ENCODE data around the gene NTSR1.

The NTSR1 gene

DNA sequence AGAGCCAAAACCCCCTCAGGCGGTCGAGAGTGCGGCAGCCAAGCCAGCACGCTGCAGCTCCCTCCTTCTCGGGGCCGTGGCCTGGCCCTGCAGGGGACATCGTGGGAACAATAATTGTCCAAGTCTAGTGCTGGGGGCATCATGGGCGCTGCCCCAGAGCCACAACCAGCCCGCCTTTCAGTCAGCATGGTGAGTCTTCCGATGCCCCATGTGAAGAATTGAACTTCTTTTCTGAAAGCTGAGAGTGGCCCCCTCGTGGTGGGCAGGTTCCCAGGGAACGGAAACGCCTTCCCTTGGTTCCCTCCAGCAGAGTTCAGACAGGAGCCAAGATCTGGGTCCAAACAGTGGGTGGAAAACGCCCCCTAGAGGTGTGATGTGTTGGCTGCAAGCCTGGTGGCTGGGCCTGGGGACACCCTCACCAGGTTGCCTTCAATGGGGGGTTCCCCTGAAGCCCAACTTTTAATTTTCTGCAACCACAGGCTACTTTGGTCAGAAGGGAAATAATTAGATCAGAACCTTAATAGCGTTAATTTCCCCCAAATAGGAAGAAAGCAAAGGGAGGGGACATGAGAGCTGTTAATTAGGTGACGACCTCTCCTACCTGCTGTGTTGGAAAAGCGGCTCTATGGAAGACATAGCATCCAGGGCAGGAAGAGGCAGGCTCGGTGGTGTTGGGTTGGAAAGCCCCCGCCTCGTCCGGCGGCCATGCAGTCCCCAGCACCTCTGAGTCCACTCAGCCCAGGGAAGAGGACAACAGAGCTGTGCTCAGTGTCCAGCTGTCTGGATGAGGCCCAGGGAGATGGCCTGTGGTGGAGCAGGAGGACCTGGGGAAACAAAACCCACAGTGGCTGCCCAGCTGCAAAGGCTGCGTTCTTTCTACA lies 82.9 kb downstream of the NTSR1 start:
- peak; percentile 86 for DNase-seq

DNA sequence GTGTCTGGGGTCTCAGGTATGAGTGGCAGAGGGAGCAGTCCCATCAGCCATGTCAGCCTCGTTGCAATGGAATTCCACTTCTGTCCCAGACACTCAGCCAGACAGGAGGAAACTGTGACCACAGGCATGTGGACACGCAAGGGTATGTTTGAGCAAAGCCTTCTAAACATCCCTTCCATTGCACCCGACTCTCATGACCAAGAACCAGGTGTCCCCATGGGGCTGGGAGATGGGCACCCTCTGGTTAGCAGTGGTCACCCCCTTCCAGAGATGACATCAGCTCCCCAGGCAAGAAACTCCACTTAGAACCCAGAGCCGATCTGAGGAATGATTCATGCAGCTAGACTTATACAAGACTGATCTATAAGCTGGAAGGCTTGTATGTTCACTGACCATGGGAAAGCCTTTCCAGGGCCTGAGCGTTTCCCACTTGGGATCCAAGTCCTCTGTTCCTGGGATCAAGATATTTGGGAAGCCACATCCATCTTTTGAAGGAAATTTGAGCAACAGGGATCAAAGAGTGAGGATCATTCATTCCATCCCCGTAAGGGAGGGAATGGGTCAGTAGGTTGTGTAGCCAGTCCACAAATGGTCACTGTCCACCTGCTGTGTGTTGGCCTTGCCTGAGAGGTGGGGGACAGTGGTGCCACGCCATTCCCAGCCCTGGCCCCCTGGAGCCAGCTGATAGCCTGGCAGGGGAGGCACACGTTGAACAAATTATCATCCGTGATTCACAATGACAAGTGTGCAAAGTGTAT lies 83.7 kb downstream of the NTSR1 start:
- DNase-seq: no peak

GRCh38 chr20:62792940-62793756 lies 84.5 kb downstream of the NTSR1 start:
- peak; percentile 38 for DNase-seq

DNA sequence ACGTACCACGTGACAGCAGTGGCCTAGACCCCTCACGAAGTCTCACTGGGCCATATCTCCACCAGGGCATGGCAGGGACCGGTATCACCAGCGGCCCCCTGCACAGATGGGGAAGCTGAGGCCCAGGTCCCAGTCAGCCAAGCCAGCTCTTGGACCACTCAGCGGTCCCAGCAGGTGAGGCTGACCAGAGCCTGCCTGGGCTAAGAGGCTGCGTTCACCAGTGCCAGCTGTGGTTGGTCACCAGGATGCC lies 85.0 kb downstream of the NTSR1 start:
- DNase-seq: no peak

GRCh38 chr20:62794007-62794724 lies 85.5 kb downstream of the NTSR1 start:
- peak; percentile 98 for DNase-seq

- peak; percentile 88 for DNase-seq
These were observed 86.6 kb downstream of the NTSR1 start for GRCh38 chr20:62795023-62795761.

- no peak for DNase-seq
These were observed 88.3 kb downstream of the NTSR1 start for GRCh38 chr20:62796699-62797491.

GRCh38 chr20:62797671-62798532 lies 89.3 kb downstream of the NTSR1 start:
- no peak for DNase-seq

- DNase-seq: no peak
These were observed 90.4 kb downstream of the NTSR1 start for GRCh38 chr20:62799036-62799435.

DNA sequence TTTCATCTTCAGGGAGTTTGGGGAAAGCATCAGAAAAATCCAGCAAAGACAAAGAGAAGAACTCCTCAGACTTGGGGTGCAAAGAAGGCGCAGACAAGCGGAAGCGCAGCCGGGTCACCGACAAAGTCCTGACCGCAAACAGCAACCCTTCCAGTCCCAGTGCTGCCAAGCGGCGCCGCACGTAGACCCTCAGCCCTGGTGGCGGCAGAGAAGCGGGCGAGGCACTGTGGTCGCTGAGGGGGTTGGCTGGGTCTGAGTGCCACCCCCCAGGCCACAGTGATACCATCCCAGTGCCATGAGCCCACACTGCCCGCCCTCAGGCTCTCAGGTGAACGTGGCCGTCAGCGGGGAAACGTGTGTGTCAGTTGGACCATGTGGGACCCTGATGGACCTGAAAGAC lies 90.8 kb downstream of the NTSR1 start:
- no peak for DNase-seq

- no peak for DNase-seq
These were observed 91.2 kb downstream of the NTSR1 start for GRCh38 chr20:62799873-62800272.

DNA sequence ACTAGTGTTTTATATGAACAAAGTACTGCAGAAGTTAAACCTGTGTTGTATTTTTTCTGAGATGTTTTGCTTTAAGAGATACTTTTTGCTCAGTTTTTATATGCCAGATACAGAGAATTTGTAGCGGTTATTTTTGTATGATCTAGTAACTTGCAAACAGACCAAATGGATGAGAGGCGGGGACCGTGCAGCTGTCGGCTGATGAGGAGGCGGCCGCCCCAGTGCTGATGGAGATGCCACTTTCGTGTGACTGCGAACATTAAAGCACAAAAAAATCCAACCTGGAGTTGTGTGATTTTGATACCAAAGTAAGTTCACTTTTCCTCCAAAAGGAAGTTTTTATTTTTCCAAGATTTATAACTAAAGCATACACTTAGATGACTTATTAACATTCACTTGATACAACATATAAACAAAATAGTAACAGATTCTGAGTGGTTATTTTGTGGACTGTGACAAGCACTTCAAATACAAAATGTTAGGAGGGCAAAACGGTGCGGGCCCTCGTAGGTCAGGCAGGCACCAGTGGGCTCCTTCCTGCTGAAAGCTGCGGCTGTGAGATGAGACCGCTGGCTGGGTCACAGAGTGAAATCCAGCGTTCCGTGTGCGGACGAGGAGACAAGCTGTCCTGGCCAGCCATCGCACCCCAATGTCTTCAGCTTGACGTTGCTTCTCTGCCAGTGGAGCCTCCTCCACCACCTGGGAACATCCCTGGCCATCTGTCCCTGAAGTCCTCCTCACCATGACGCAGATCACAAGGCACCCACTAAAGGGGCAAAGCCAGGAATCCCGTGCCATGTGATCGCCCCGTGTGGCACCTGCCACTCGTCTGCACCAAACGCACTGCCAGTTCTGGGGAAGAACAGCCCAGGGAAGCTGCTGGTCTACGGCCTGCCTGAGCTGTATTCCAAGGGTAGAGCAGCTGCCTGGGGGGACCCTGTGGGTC lies 92.0 kb downstream of the NTSR1 start:
- DNase-seq: no peak

DNA sequence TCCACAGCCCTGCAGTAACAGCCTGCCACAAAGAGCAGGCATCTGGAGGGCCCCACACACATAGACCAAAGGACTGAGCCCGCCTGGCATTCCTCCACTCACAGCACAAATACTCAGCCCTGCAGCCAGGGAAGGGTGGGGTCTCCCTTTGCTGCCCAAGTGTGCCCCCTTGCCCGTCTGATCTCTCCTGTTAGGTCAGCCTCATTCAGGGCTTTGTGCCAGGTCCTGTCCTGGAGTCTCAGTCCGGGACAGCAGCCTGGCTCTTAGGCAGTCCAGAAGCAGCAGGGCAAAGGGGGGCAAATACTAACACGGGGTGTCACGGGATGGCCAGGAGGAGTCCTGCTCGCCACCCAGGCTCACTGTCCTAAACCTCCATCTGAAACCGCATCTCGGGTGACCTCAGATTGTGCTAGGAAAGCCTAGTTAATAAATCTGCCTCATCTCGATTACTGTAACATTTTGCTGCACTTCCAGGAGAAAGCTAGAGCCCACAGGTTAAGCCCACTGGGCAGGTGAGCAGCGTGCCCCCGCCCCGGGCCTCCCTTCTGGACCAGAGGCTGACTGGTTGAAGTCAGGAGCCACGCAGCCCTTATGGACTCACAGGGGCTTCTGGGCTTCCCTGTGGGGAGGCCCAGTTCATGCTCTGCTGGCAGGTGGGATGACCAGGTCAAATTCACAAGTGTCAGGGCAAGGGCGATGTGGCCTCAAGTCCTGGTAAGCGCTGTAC lies 92.8 kb downstream of the NTSR1 start:
- DNase-seq: no peak

GRCh38 chr20:62802026-62802712 lies 93.5 kb downstream of the NTSR1 start:
- DNase-seq: no peak

- DNase-seq: no peak
These were observed 95.5 kb downstream of the NTSR1 start for GRCh38 chr20:62804021-62804626.

DNA sequence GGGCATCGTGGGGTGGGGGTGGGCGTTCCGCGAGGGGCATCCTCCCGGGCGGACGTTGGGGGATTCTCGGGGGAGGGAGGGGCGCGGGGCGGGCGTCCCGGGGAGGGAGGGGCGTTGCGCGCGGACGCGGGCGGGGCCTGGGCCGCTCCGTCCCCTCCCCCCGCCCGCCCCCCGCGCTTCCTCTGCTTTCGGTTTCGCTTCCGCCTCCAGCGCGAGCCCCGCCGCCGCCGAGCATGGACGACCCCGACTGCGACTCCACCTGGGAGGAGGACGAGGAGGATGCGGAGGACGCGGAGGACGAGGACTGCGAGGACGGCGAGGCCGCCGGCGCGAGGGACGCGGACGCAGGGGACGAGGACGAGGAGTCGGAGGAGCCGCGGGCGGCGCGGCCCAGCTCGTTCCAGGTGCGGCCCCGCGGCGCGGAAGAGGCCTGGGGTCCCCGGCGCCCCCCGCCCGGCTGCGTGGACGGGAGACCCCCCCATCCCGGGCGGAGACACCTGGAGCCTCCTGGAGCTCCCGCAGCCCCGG lies 96.1 kb downstream of the NTSR1 start, which contains the start of gene OGFR:
Gene OGFR, plus strand, starts transcription at position 209 of the 528 bp plus-strand sequence. Its CDS starts 25 bp downstream, at position 234.
- peak; percentile 74 for DNase-seq
